ENCODE measurements around the gene ACTR3C. TPM values are rescaled to one million over a fixed set of nuclear protein-coding genes. Genes with fewer than 3 reads are reported as not detected.
"Not testable (repeated sequence)": the region's sequence is repeated elsewhere in the genome, so short reads cannot be mapped to it uniquely, and the experiment has no call there.

ACTR3C gene
- total and polyA plus RNA-seq, 2 donors (not counting 1 experiment from before 2014, with no cell fraction given): 4.0 to 20.7 TPM

DNA sequence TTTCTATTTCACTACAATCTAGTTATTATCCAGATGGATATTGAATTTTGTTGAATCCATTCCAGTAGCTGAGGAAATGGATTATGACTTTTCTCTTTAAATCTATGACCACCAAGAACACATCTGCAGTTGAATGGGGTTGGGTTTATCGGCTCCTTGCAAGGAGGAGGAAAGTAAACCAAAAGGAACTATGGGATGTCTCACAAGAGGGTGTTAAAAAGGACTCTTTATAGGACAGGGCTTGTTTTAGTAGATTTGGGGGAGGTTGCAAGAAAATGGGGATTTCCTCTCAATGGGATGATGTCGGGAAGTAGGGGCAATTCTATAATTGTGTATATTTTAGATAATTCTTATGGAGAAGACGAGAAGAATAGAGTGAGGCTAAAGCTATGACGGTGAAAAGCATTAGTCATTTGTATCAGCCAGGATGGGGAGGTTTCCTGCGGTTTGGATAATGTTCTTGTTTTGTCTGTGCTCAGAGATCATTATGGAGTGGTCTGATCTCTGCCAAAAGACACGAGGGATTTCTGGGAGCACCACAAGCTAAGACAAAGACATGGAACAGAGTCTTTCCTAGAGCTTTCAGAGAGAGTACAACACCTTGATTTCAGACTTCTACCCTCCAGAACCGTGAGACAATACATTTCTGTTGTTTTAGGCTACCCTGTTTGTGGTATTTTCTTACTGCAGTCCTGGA, 5.4 kb downstream of the ACTR3C start:
- H3K36me3 ChIP-seq (replicated peaks in 1 of 2; ENCODE audit: control extremely low read depth in 1 of 2, control insufficient read depth in 1 of 2, extremely low read depth in 1 of 2, insufficient read depth in 2 of 2, low read length in 1 of 2): no peaks in the 10 kb centered on the region
- ChIA-PET POLR2A (no interaction called here), CTCF (no interaction called here)
- no peaks in the 10 kb centered on the region for H4K20me1 ChIP-seq (ENCODE audit: control insufficient read depth, insufficient read depth, low read length, poor library complexity, severe bottlenecking)
- H3K9ac ChIP-seq (ENCODE audit: low read length): no peak overlapping the region
- H3K79me2 ChIP-seq (ENCODE audit: control insufficient read depth, insufficient read depth, low read length): peaks cover 10% of the 10 kb centered on the region
- ATAC-seq (ENCODE audit: low read depth) (no peak), DNase-seq (no peak)
- Mint-ChIP-seq H3K27me3 (no peaks in the 10 kb centered on the region), H3K27ac (no peak overlapping the region), H3K4me1 (peaks cover 26% of the 10 kb centered on the region), H3K4me3 (no peak overlapping the region), H3K9me3 (ENCODE audit: insufficient read depth) (no peaks in the 10 kb centered on the region)
- H2AFZ ChIP-seq (ENCODE audit: insufficient read depth, low read depth, low read length, poor library complexity, severe bottlenecking): no peak overlapping the region
- 87% methylated on average over 6 of the region's 7 CpGs for WGBS (ENCODE audit: insufficient coverage)
- H3K4me3 ChIP-seq (ENCODE audit: control extremely low read depth in 1 of 5, extremely low read depth in 1 of 5, insufficient read depth in 1 of 5, low read depth in 2 of 5, low read length in 4 of 5): no peak overlapping the region
- H3K4me2 ChIP-seq (replicated peaks; ENCODE audit: low read depth, low read length, poor library complexity, severe bottlenecking): no peak overlapping the region
- intact Hi-C loops (cut with micrococcal nuclease): no loop called here
- H3K4me1 ChIP-seq (ENCODE audit: control insufficient read depth in 2 of 2, insufficient read depth in 2 of 2, low read length in 2 of 2): peaks cover 4 to 20% of the 10 kb centered on the region in 2 donors
- TF ChIP-seq, protein P1, sequence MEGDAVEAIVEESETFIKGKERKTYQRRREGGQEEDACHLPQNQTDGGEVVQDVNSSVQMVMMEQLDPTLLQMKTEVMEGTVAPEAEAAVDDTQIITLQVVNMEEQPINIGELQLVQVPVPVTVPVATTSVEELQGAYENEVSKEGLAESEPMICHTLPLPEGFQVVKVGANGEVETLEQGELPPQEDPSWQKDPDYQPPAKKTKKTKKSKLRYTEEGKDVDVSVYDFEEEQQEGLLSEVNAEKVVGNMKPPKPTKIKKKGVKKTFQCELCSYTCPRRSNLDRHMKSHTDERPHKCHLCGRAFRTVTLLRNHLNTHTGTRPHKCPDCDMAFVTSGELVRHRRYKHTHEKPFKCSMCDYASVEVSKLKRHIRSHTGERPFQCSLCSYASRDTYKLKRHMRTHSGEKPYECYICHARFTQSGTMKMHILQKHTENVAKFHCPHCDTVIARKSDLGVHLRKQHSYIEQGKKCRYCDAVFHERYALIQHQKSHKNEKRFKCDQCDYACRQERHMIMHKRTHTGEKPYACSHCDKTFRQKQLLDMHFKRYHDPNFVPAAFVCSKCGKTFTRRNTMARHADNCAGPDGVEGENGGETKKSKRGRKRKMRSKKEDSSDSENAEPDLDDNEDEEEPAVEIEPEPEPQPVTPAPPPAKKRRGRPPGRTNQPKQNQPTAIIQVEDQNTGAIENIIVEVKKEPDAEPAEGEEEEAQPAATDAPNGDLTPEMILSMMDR (IDR thresholded peaks at IDR 0.05): no peak
- TF ChIP-seq EZH2 (IDR thresholded peaks at IDR 0.05; ENCODE audit: borderline replicate concordance, insufficient read depth, low read depth, low read length, poor library complexity, severe bottlenecking): no peak
- no peak overlapping the region for H3K27ac ChIP-seq (ENCODE audit: low read length in 2 of 2)
- peaks cover 0 to 3% (median 0%) of the 10 kb centered on the region in 3 donors for H3K9me3 ChIP-seq (ENCODE audit: control extremely low read depth in 1 of 3, control insufficient read depth in 2 of 3, insufficient read depth in 1 of 3, low read length in 2 of 3)
- no peaks in the 10 kb centered on the region for H3K27me3 ChIP-seq (replicated peaks in 1 of 4; ENCODE audit: control extremely low read depth in 1 of 4, control insufficient read depth in 3 of 4, insufficient read depth in 4 of 4, low read length in 3 of 4)

DNA sequence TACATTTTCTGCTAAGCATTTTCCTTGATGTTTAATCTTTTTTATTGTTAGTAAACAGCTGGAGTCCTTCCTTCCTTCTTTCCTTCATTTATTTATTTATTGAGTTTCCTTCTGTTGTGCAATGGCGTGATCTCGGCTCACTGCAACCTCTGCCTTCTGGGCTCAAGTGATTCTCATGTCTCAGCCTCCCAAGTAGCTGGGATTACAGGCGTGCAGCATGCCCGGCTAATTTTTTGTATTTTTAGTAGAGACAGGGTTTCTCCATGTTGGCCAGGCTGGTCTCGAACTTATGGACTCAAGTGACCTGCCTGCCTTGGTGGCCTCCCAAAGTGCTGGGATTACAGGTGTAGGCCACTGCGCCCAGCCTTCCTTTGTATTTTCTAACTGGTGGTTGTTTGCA, 6.4 kb downstream of the ACTR3C start:
- H3K4me3 Mint-ChIP-seq; POLR2A ChIA-PET; H3K27me3 ChIP-seq (replicated peaks in 1 of 4; ENCODE audit: control extremely low read depth in 1 of 4, control insufficient read depth in 3 of 4, insufficient read depth in 4 of 4, low read length in 3 of 4); H3K9ac ChIP-seq (ENCODE audit: low read length); H3K36me3 ChIP-seq (replicated peaks in 1 of 2; ENCODE audit: control extremely low read depth in 1 of 2, control insufficient read depth in 1 of 2, extremely low read depth in 1 of 2, insufficient read depth in 2 of 2, low read length in 1 of 2); H3K4me2 ChIP-seq (replicated peaks; ENCODE audit: low read depth, low read length, poor library complexity, severe bottlenecking); H3K27me3 Mint-ChIP-seq; H2AFZ ChIP-seq (ENCODE audit: insufficient read depth, low read depth, low read length, poor library complexity, severe bottlenecking); H3K9me3 ChIP-seq (ENCODE audit: control extremely low read depth in 1 of 3, control insufficient read depth in 2 of 3, insufficient read depth in 1 of 3, low read length in 2 of 3); H3K9me3 Mint-ChIP-seq (ENCODE audit: insufficient read depth); H3K27ac Mint-ChIP-seq; CTCF ChIA-PET; ATAC-seq (ENCODE audit: low read depth); H4K20me1 ChIP-seq (ENCODE audit: control insufficient read depth, insufficient read depth, low read length, poor library complexity, severe bottlenecking); H3K4me3 ChIP-seq (ENCODE audit: control extremely low read depth in 1 of 5, extremely low read depth in 1 of 5, insufficient read depth in 1 of 5, low read depth in 2 of 5, low read length in 4 of 5); intact Hi-C loops (cut with micrococcal nuclease); DNase-seq; H3K79me2 ChIP-seq (ENCODE audit: control insufficient read depth, insufficient read depth, low read length); H3K27ac ChIP-seq (ENCODE audit: low read length in 2 of 2): not testable (repeated sequence)
- H3K4me1 ChIP-seq (ENCODE audit: control insufficient read depth in 2 of 2, insufficient read depth in 2 of 2, low read length in 2 of 2): peaks cover 4 to 11% of the 10 kb centered on the region in 2 donors
- 100% methylated on average over 5 of the region's 6 CpGs for WGBS (ENCODE audit: insufficient coverage)
- peaks cover 17% of the 10 kb centered on the region for H3K4me1 Mint-ChIP-seq
